ENCODE data around the gene NEK10. TPM values are rescaled to one million over a fixed set of nuclear protein-coding genes. Genes with fewer than 3 reads are reported as not detected.

The NEK10 gene
- total RNA-seq, 1 experiment from 2014 or later = 5.7 TPM

Other genes with a start within 250 kb of the NEK10 start
- 99.4 TPM for gene SLC4A7, start 115.0 kb upstream of the NEK10 start, total RNA-seq (2021; ENCODE audit: unreplicated experiment)

All from Panc1 (cell line).